22Rv1 (cell line): Measurements from ENCODE around the gene EIF2A.

Experiments used
- H3K27ac ChIP-seq: fragments of 450-650 bp; 2 replicates; pipeline ENCODE4 v1.5.1; 2017
- CTCF ChIP-seq: fragments of 450-650 bp; IDR thresholded peaks from 2 replicates; pipeline ENCODE4 v1.5.1; 2017; ENCODE audit warnings: mild to moderate bottlenecking
- ZFX ChIP-seq: fragments of 450-650 bp; IDR thresholded peaks from 2 replicates; pipeline ENCODE4 v1.6.1; 2017; ENCODE audit warnings: antibody characterized with exemption, borderline replicate concordance

The EIF2A gene

DNA sequence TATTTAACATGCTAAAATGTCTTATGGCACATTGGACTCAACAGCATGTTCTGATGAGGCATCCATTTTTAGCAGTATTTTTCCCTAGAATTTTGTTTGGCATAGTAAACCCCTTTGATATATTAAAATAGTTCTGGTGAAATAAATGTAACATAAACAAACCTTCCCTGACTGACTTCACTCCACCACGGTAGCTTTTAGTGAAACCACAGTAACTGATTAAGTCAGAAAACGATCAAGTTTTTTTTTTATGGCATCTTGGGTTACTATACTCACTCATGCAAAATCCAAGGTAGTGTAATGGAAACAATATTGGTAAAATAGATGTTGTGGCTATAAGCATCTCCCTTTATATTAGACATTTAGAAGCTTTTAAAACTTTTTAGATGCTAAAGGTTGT lies 3.1 kb upstream of the EIF2A start:
- TF ChIP-seq ZFX (no peak), CTCF (no peak)
- H3K27ac ChIP-seq = no peak overlapping the region

GRCh38 chr3:150544041-150544440 lies 2.5 kb upstream of the EIF2A start:
- TF ChIP-seq ZFX (no peak), CTCF (no peak)
- no peak overlapping the region for H3K27ac ChIP-seq

DNA sequence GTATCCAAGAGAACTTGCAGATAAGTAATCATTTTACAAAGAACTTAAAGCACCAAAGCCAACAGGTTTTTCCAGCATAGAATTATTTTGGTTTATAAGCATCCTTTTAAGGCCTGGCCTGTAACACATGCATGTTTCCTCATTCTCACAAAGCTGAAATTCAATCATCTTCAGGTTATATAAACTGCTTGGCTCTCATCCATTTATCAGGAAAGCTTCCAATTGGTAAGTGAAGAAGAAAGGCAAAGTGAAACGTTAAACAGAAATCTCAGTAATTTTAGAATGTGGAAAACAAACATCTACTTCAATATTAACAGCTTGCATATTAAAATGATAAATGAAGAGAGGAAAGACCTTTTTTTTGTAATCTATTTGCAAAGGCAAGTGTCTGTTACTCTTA lies 1.9 kb upstream of the EIF2A start:
- no peak overlapping the region for H3K27ac ChIP-seq
- TF ChIP-seq CTCF (no peak), ZFX (no peak)

DNA sequence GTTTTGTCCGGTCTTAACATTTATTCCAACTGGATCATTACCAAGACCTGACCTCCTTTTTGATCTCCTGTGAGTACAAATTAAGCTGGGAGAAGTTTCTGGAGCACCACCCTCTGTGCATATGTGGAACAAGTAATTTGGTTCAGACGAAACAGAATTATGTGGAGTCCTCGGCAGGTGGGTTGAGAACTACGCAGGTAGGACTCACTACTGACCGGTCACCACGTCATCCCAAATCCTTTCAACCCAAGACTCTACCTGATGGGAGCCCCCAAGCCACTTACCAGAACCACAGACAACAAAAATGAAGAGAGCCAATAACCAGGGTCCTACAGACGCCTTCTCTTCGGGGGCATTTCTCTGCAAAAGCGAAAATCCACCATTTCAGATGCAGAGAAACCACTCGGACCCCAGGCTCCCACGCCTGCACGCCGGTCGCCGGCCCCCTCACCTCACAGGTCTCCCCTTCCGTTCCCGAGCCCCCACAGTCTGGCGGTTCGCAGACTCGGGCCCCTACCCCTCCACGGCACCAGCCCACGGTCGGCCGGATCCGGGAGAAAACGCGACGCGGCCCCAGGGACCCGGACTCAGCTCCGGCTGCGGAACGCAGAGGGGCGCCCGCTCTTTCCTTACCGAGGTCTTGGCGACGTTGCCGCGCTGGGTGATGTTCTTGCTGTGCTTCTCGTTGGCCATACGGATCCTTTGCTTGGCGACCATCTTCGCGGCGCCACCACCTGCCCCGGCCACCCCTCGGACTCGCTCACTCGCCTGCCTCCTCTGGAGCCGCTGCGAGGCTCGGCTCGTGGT lies 965 bp upstream of the EIF2A start:
- TF ChIP-seq CTCF (peak; percentile 11; the same call in 1 of the 2 replicates), ZFX (no peak)
- H3K27ac ChIP-seq = peak overlapping the region; percentile 88

GRCh38 chr3:150547045-150547741 lies 606 bp downstream of the EIF2A start:
- TF ChIP-seq CTCF = no peak
- no peak for TF ChIP-seq ZFX
- H3K27ac ChIP-seq = peak overlapping the region; percentile 88

DNA sequence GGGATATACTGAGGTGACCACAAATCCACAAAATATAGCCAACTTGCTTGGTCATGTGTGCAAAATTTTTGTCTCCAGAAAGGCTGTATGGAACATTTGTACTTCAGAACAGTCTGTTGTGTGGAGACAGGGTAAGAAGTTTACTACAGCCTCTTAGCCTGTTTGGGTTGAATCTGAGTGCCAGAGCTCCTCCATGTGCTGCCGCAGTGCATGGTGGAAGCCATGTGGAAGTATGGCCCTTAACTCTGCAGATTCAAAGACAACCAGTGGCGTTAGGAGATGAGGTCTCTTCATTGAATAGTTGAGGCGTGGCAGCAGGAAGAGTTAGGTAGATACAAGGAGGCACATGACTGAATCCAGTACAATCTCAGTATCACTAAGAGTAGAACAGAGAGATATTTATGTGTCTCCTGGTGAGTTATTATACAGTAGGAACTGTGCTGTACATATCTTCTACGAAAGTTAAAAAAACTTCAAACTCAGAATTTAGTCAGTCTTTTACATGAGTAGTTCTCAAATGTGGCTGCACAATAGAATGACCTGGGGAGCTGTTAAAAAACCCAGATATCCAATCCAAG lies 9.4 kb downstream of the EIF2A start:
- TF ChIP-seq CTCF (no peak), ZFX (no peak)
- H3K27ac ChIP-seq = no peak overlapping the region

GRCh38 chr3:150556792-150557191 lies 10.2 kb downstream of the EIF2A start:
- TF ChIP-seq CTCF = no peak
- no peak for TF ChIP-seq ZFX
- H3K27ac ChIP-seq = no peak overlapping the region
